Activated T-helper 1 cell treated with Interleukin-2 at 50 U/mL for 16 hours (primary cell): ENCODE data around the gene TECTB.

ENCODE experiments used
- DNase-seq: peaks from one replicate; pipeline ENCODE4 v3.0.0-alpha.2; 2020; ENCODE audit warnings: low read depth

Gene TECTB

GRCh38 chr10:112347709-112348671 is 64.8 kb downstream of the TECTB start:
- DNase-seq: no peak

GRCh38 chr10:112348759-112349158 is 65.6 kb downstream of the TECTB start:
- no peak for DNase-seq

- no peak for DNase-seq
Measured at GRCh38 chr10:112349521-112350085, 66.4 kb downstream of the TECTB start.

- DNase-seq: no peak
Measured at GRCh38 chr10:112351146-112351545, 67.9 kb downstream of the TECTB start.

GRCh38 chr10:112352044-112352443 is 68.8 kb downstream of the TECTB start:
- no peak for DNase-seq

- DNase-seq: no peak
Measured at GRCh38 chr10:112353046-112353445, 69.8 kb downstream of the TECTB start.
